Mesenchymal stem cell (in vitro differentiated cells and primary cell): ENCODE data around the gene ANO10.

ENCODE experiments used
- DNase-seq: peaks from one replicate; pipeline ENCODE4 v3.0.0-alpha.2; 2013
- H2AFZ ChIP-seq: one replicate; pipeline ENCODE4 v1.6.1; 2013; ENCODE audit warnings: low read depth, mild to moderate bottlenecking, control low read depth, inconsistent platforms, low read length, moderate library complexity
- H2AK5ac ChIP-seq: 2 replicates; pipeline ENCODE4 v1.6.1; 2013; ENCODE audit warnings: low read length, moderate library complexity, mild to moderate bottlenecking, inconsistent platforms; ENCODE audit not compliant: severe bottlenecking
- H2BK120ac ChIP-seq: one replicate; pipeline ENCODE4 v1.6.1; 2013; ENCODE audit warnings: low read depth, mild to moderate bottlenecking, inconsistent platforms, low read length, moderate library complexity
- H2BK12ac ChIP-seq, 2 experiments: one replicate each; pipeline ENCODE4 v1.6.1; 2013; ENCODE audit warnings: inconsistent platforms in 2 of 2, low read length in 2 of 2, mild to moderate bottlenecking in 2 of 2, moderate library complexity in 2 of 2, control low read depth in 1 of 2
- H2BK15ac ChIP-seq: one replicate; pipeline ENCODE4 v1.6.1; 2013; ENCODE audit warnings: mild to moderate bottlenecking, low read depth, inconsistent platforms; ENCODE audit not compliant: poor library complexity, severe bottlenecking
- H2BK5ac ChIP-seq: 2 replicates; pipeline ENCODE4 v1.6.1; 2013; ENCODE audit warnings: low read depth, mild to moderate bottlenecking, low read length, control low read depth, inconsistent platforms; ENCODE audit not compliant: poor library complexity, severe bottlenecking
- H3K14ac ChIP-seq, 2 experiments: one replicate each; pipeline ENCODE4 v1.6.1; 2013; ENCODE audit warnings: inconsistent platforms in 2 of 2, low read length in 2 of 2, control low read depth in 1 of 2, mild to moderate bottlenecking in 1 of 2, moderate library complexity in 1 of 2
- H3K18ac ChIP-seq, 2 experiments: one replicate each; pipeline ENCODE4 v1.6.1; 2013; ENCODE audit warnings: inconsistent platforms in 2 of 2, low read length in 2 of 2, control low read depth in 1 of 2, low read depth in 1 of 2, mild to moderate bottlenecking in 1 of 2
- H3K23ac ChIP-seq, 2 experiments: one replicate each; pipeline ENCODE4 v1.6.1; 2013; ENCODE audit warnings: inconsistent platforms in 2 of 2, low read length in 2 of 2, mild to moderate bottlenecking in 2 of 2, moderate library complexity in 2 of 2, control low read depth in 1 of 2
- H3K27ac ChIP-seq: 2 replicates; pipeline ENCODE4 v1.5.1; 2013; ENCODE audit warnings: mild to moderate bottlenecking, moderate library complexity, low read length, control low read depth, inconsistent platforms; ENCODE audit not compliant: poor library complexity, severe bottlenecking
- H3K27me3 ChIP-seq, 2 experiments: 2 replicates each; pipeline versions ENCODE4 v1.6.1 to v1.7.0; 2013; ENCODE audit warnings: low read length in 2 of 2, mild to moderate bottlenecking in 2 of 2, moderate library complexity in 2 of 2, control low read depth in 1 of 2, inconsistent platforms in 1 of 2; ENCODE audit not compliant: control insufficient read depth in 1 of 2, insufficient read depth in 1 of 2
- H3K36me3 ChIP-seq, 2 experiments: 2 replicates each; pipeline versions ENCODE4 v1.6.1 to v1.7.0; 2013; ENCODE audit warnings: low read length in 2 of 2, control low read depth in 1 of 2, inconsistent platforms in 1 of 2, low read depth in 1 of 2, mild to moderate bottlenecking in 1 of 2; ENCODE audit not compliant: insufficient read depth in 2 of 2, control insufficient read depth in 1 of 2
- H3K4ac ChIP-seq, 2 experiments: one replicate each; pipeline ENCODE4 v1.6.1; 2013; ENCODE audit warnings: inconsistent platforms in 2 of 2, low read length in 2 of 2, mild to moderate bottlenecking in 2 of 2, moderate library complexity in 2 of 2, control low read depth in 1 of 2, low read depth in 1 of 2
- H3K4me1 ChIP-seq: 2 replicates; pipeline ENCODE4 v1.6.1; 2013; ENCODE audit warnings: low read depth, low read length, control low read depth; ENCODE audit not compliant: control insufficient read depth, insufficient read depth
- H3K4me2 ChIP-seq: 2 replicates; pipeline ENCODE4 v1.6.1; 2013; ENCODE audit warnings: low read length, mild to moderate bottlenecking, inconsistent platforms; ENCODE audit not compliant: poor library complexity, severe bottlenecking
- H3K4me3 ChIP-seq, 2 experiments: 2 replicates each; pipeline versions ENCODE4 v1.5.1 to v1.7.0; 2013; ENCODE audit warnings: low read length in 2 of 2, mild to moderate bottlenecking in 2 of 2, control low read depth in 1 of 2, low read depth in 1 of 2; ENCODE audit not compliant: insufficient read depth in 1 of 2
- H3K79me1 ChIP-seq: replicated peaks from 2 replicates; pipeline ENCODE4 v1.6.1; 2013; ENCODE audit warnings: mild to moderate bottlenecking, control low read depth, low read length, inconsistent platforms; ENCODE audit not compliant: poor library complexity, severe bottlenecking
- H3K9ac ChIP-seq: 2 replicates; pipeline ENCODE4 v1.7.0; 2013; ENCODE audit warnings: mild to moderate bottlenecking, low read length, moderate library complexity
- H3K9me3 ChIP-seq: 2 replicates; pipeline ENCODE4 v1.7.0; 2013; ENCODE audit warnings: mild to moderate bottlenecking, low read length; ENCODE audit not compliant: control insufficient read depth
- H4K8ac ChIP-seq: one replicate; pipeline ENCODE4 v1.6.1; 2013; ENCODE audit warnings: inconsistent platforms, mild to moderate bottlenecking, low read length, moderate library complexity
- H4K91ac ChIP-seq: one replicate; pipeline ENCODE4 v1.6.1; 2013; ENCODE audit warnings: mild to moderate bottlenecking, low read length, inconsistent platforms
- WGBS: methylation state at CpG from one replicate; pipeline ENCODE4 v1.1.7; 2013; ENCODE audit warnings: mixed read lengths; 5-methylcytosine and 5-hydroxymethylcytosine counted together

ANO10 gene

GRCh38 chr3:43490640-43491185 lies 131.1 kb downstream of the ANO10 start:
- no peak overlapping the region for H3K9ac ChIP-seq
- no peak overlapping the region for H3K14ac ChIP-seq
- no peak overlapping the region for H3K23ac ChIP-seq
- H3K4me1 ChIP-seq: no peaks in the 10 kb centered on the region
- DNase-seq: no peak
- H3K27me3 ChIP-seq: no peaks in the 10 kb centered on the region
- no peak overlapping the region for H3K4me3 ChIP-seq
- no peak overlapping the region for H2AK5ac ChIP-seq
- H2BK12ac ChIP-seq: no peak overlapping the region
- H3K4me2 ChIP-seq: no peak overlapping the region
- no peak overlapping the region for H4K91ac ChIP-seq
- H3K4ac ChIP-seq: no peak overlapping the region
- H2AFZ ChIP-seq: no peak overlapping the region
- no peak overlapping the region for H4K8ac ChIP-seq
- no peak overlapping the region for H3K18ac ChIP-seq
- H3K27ac ChIP-seq: no peak overlapping the region
- H3K79me1 ChIP-seq: peaks cover 8% of the 10 kb centered on the region
- H3K36me3 ChIP-seq: peaks cover 0 to under 1% of the 10 kb centered on the region in 2 experiments
- H2BK5ac ChIP-seq: no peak overlapping the region
- no peak overlapping the region for H2BK15ac ChIP-seq
- 98% methylated on average over 6 of the region's 7 CpGs for WGBS
- H2BK120ac ChIP-seq: no peak overlapping the region
- no peaks in the 10 kb centered on the region for H3K9me3 ChIP-seq

GRCh38 chr3:43489930-43490329 lies 131.9 kb downstream of the ANO10 start:
- no peak overlapping the region for H3K4me2 ChIP-seq
- no peak overlapping the region for H3K18ac ChIP-seq
- peaks cover 0 to 8% of the 10 kb centered on the region in 2 experiments for H3K36me3 ChIP-seq
- no peak overlapping the region for H3K27ac ChIP-seq
- no peaks in the 10 kb centered on the region for H3K27me3 ChIP-seq
- no peak overlapping the region for H2BK120ac ChIP-seq
- no peak overlapping the region for H2AK5ac ChIP-seq
- no peak overlapping the region for H3K9ac ChIP-seq
- no peaks in the 10 kb centered on the region for H3K4me1 ChIP-seq
- H3K9me3 ChIP-seq: no peaks in the 10 kb centered on the region
- DNase-seq: no peak
- H3K14ac ChIP-seq: no peak overlapping the region
- H4K91ac ChIP-seq: no peak overlapping the region
- no peak overlapping the region for H4K8ac ChIP-seq
- H2BK15ac ChIP-seq: no peak overlapping the region
- no peak overlapping the region for H2BK12ac ChIP-seq
- H3K23ac ChIP-seq: no peak overlapping the region
- H3K79me1 ChIP-seq: peaks cover 8% of the 10 kb centered on the region
- no peak overlapping the region for H3K4me3 ChIP-seq
- H2BK5ac ChIP-seq: no peak overlapping the region
- no peak overlapping the region for H3K4ac ChIP-seq
- WGBS: 90% methylated on average over 5 of the region's 5 CpGs
- H2AFZ ChIP-seq: no peak overlapping the region

- Histone ChIP-seq H2BK120ac (no peak overlapping the region), H3K4me3 (no peak overlapping the region), H4K8ac (no peak overlapping the region), H3K4me1 (no peaks in the 10 kb centered on the region), H3K79me1 (peaks cover 16% of the 10 kb centered on the region), H2AK5ac (no peak overlapping the region), H4K91ac (no peak overlapping the region), H3K9ac (no peak overlapping the region), H3K36me3 (peaks cover 0 to 11% of the 10 kb centered on the region in 2 experiments), H3K9me3 (no peaks in the 10 kb centered on the region), H2BK12ac (no peak overlapping the region), H2BK5ac (no peak overlapping the region), H3K23ac (no peak overlapping the region), H2BK15ac (no peak overlapping the region), H3K27me3 (no peaks in the 10 kb centered on the region), H3K18ac (no peak overlapping the region), H3K4me2 (no peak overlapping the region), H3K27ac (no peak overlapping the region), H3K14ac (no peak overlapping the region), H2AFZ (no peak overlapping the region), H3K4ac (no peak overlapping the region)
- 93% methylated on average over 1 of the region's 1 CpG for WGBS
- no peak for DNase-seq
Measured at GRCh38 chr3:43485931-43486330, 135.9 kb downstream of the ANO10 start.

GRCh38 chr3:43484926-43485488 lies 136.8 kb downstream of the ANO10 start:
- H3K4me1 ChIP-seq: no peaks in the 10 kb centered on the region
- H2BK15ac ChIP-seq: no peak overlapping the region
- no peaks in the 10 kb centered on the region for H3K27me3 ChIP-seq
- no peak overlapping the region for H2AK5ac ChIP-seq
- H4K8ac ChIP-seq: no peak overlapping the region
- no peak overlapping the region for H2BK120ac ChIP-seq
- no peak for DNase-seq
- 98% methylated on average over 29 of the region's 29 CpGs for WGBS
- H3K14ac ChIP-seq: no peak overlapping the region
- H3K9me3 ChIP-seq: no peaks in the 10 kb centered on the region
- no peak overlapping the region for H4K91ac ChIP-seq
- no peak overlapping the region for H3K27ac ChIP-seq
- H3K4me3 ChIP-seq: no peak overlapping the region
- H3K4ac ChIP-seq: no peak overlapping the region
- H2AFZ ChIP-seq: no peak overlapping the region
- no peak overlapping the region for H3K4me2 ChIP-seq
- H3K9ac ChIP-seq: no peak overlapping the region
- no peak overlapping the region for H2BK5ac ChIP-seq
- no peak overlapping the region for H3K18ac ChIP-seq
- peaks cover 0 to 11% of the 10 kb centered on the region in 2 experiments for H3K36me3 ChIP-seq
- no peak overlapping the region for H3K23ac ChIP-seq
- H3K79me1 ChIP-seq: peaks cover 14% of the 10 kb centered on the region
- H2BK12ac ChIP-seq: no peak overlapping the region
